Epithelial cell of prostate (primary cell): ENCODE measurements around the gene TM9SF1.

Experiments
- DNase-seq: peaks from one replicate; pipeline ENCODE4 v3.0.0-alpha.2; 2011; ENCODE audit warnings: low read depth, low spot score
- H3K27ac ChIP-seq: fragments of 450-650 bp; 2 replicates; pipeline ENCODE4 v1.5.1; 2017; ENCODE audit warnings: mild to moderate bottlenecking

Gene TM9SF1, protein sequence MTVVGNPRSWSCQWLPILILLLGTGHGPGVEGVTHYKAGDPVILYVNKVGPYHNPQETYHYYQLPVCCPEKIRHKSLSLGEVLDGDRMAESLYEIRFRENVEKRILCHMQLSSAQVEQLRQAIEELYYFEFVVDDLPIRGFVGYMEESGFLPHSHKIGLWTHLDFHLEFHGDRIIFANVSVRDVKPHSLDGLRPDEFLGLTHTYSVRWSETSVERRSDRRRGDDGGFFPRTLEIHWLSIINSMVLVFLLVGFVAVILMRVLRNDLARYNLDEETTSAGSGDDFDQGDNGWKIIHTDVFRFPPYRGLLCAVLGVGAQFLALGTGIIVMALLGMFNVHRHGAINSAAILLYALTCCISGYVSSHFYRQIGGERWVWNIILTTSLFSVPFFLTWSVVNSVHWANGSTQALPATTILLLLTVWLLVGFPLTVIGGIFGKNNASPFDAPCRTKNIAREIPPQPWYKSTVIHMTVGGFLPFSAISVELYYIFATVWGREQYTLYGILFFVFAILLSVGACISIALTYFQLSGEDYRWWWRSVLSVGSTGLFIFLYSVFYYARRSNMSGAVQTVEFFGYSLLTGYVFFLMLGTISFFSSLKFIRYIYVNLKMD

DNA sequence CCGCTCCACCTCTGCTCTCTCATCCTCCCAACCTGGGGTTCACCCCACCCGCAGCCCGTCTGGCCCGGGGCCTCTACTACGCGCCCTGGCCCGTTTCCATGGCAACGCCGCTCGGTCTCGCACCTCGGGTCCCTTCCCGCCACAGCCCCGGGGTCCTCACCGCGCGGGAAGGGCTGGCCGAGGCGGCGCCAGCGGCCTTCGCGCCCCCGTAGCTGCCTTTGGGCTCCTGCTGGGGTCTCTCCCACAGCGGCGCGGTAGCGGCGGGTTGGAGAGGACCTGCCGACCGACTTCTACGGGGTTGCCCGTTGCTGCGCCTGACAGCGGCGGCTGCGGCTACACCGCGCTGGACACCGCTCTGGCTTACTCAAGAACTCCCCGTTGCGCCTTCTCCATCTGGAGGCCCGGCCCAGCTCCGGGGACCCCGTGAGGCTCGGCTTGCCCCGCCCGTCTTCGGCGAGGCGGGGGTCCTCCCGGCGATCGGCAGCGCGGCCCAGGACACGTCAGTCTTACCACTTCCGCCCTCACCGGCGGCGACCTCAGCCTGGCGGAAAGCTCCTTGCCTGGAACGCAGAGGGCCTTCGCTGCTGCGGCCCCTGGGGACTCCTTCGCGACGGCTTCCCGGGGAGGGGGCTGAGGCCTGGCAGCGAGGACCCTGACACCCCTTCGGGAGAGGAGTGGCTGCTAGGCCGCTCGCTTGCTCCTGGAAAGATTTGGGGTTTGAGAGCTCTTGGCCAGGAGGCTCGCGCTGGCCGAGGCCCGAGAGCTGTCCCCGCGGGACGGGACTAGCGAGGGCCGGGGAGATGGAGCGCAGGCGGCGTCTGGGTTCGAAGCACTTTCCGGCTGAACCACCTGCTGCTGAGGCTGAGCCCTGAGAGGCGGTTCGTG lies at the start of gene TM9SF1:
TSS of gene TM9SF1 (minus strand) at position 256 of the 885 bp plus-strand sequence. CDS start 422 bp downstream, outside the sequence.
- peak within 1 kb of the TSS; percentile 80 for H3K27ac ChIP-seq
- DNase-seq, result peak; percentile 22

DNA sequence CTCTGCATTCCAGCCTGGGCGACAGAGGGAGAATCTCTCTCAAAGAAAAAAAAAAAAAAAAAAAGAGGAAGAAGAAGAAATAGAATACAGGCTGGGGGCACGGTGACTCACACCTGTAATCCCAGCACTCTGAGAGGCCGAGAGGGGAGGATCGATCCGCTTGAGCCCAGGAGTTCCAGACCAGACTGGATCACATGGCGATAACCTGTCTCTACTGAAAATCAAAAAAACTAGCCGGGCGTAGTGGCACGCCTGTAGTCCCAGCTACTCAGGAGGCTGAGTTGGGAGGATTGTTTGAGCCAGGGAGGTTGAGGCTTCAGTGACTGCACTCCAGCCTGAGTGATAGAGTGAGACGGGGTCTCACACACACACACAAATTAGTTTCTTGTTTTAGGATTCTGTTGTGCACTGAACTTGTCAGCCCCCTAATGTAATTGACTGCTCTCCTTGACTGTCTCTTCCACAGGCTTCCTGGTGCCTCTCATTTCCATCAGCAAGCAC lies 48.1 kb upstream of the TM9SF1 start:
- H3K27ac ChIP-seq, result peak overlapping the region; percentile 98
- no peak for DNase-seq

DNA sequence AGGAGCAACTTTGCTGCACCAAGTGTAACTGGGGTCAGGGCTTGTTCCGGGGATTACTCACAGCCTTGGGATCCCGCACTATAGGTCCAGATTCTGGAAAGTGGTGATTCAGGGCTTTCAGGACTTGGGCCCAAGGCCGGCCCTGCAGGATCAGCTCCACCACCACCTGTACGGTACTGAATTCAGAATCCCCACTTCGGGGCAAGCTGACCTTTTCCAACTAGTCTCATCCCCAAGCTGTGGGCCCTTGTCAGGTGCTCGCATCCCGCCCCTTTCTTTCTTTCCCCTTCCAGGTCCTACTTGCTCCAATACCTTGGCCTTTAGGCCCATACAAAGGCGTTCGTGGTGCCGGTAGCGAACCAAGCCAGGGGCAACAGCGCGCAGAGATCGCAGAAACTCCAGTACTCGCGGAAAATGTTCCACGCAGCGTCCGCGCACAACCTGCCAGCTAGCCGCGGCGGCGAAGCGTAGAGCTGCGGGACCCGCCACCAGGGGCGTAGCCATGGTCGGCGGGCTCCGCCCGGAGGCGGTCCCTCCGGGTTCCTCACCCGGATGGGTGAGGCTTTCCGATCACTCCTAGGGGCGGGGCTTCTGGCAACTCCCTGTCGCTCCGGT lies 46.7 kb upstream of the TM9SF1 start:
- H3K27ac ChIP-seq, result peak overlapping the region; percentile 98
- DNase-seq, result peak; percentile 60

GRCh38 chr14:24240110-24240918 lies 45.1 kb upstream of the TM9SF1 start:
- no peak for DNase-seq
- H3K27ac ChIP-seq, result peak overlapping the region; percentile 98

DNA sequence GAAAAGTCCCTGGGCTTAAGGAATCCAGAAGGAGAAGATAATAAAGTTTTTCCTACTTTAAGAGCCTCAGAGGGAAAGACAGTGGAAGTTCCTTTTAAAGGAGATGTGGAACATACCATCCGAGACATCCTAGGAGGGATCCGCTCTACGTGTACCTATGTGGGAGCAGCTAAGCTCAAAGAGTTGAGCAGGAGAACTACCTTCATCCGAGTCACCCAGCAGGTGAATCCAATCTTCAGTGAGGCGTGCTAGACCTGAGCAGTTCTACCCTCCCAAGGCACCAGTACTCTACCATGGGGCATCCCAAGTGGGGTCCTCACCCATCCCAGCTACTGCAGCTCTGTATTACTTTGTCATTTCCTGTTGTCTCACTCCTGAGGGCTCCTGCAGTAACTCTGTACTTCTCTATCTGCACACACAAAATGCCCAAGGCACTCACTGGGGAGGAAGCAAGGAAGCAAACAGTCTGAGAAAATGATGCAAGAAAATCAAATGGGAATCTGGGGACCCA lies 43.3 kb upstream of the TM9SF1 start:
- H3K27ac ChIP-seq, result peak overlapping the region; percentile 98
- DNase-seq, result no peak

GRCh38 chr14:24238123-24238522 lies 42.9 kb upstream of the TM9SF1 start:
- DNase-seq, result peak; percentile 79
- H3K27ac ChIP-seq, result peak overlapping the region; percentile 98

DNA sequence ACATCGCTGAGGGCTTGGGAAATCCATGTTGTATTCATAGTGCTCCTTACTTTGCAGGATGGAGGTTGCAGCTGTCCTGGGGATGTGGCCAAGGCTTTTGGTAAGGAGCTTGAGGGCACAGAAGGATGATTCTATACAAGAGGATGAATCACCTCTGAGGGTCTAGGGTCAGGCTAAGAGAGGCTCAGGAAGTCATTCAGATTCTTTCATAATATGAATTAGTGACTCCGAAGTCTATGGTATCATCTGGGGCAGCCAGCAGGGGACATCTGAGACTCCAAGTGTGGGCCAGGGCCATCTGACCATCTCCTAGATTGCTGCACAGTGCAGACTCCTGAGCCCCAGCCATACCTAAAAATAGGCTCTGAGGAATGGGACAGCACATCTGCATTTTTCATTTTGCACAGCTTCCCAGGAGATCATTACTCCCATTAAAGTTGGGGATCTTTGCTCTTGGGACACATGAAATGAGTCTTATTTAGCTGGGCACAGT lies 42.3 kb upstream of the TM9SF1 start:
- peak overlapping the region; percentile 98 for H3K27ac ChIP-seq
- DNase-seq, result no peak

- no peak for DNase-seq
- H3K27ac ChIP-seq, result peak overlapping the region; percentile 98
These were observed 41.6 kb upstream of the TM9SF1 start for GRCh38 chr14:24236689-24237462.

DNA sequence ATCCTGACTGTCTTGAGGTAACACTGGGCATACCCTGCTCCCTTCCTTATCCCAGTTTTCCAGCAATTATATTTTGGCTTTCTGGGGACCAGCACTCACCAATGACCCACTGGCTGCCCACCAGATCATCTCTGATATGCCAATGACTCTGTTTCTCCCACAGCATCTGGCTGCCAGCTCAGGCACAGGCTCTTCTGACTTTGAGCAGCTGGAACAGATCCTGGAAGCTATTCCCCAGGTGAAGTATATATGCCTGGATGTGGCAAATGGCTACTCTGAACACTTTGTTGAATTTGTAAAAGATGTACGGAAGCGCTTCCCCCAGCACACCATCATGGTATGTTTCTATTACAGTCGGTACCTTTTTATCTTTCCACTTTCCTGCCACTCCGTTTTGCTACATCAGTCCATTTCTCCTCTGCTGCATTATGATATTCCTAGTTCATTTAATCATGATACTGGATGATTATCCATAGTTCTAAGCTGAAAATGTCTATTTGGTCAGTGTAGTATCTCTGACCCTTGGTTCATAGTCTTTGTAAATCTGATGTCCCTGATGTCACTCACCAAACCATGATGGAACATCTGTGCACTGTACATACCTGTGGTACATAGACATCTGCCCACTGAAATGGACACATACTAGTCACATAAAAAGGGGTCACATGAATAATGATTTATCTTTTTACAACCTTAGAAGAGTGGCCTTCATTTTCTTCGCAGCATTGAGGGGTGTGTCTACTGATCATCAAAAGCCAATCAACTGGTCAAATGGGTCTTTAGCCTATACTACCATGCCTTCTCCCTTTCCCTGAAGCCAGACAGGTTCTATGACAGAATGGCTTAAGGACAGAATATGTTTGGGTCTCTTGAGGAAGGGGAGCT lies 40.8 kb upstream of the TM9SF1 start:
- no peak for DNase-seq
- peak overlapping the region; percentile 98 for H3K27ac ChIP-seq

- peak overlapping the region; percentile 98 for H3K27ac ChIP-seq
- no peak for DNase-seq
These were observed 39.1 kb upstream of the TM9SF1 start for GRCh38 chr14:24234095-24235005.

GRCh38 chr14:24233538-24233866 lies 38.3 kb upstream of the TM9SF1 start:
- peak overlapping the region; percentile 98 for H3K27ac ChIP-seq
- no peak for DNase-seq

GRCh38 chr14:24232645-24233537 lies 37.6 kb upstream of the TM9SF1 start, which contains the start of gene GMPR2:
Gene GMPR2, plus strand, starts transcription at chr14:24232929. Its CDS starts 325 bp downstream, at chr14:24233254.
- DNase-seq, result no peak
- peak within 1 kb of the TSS; percentile 98 for H3K27ac ChIP-seq

DNA sequence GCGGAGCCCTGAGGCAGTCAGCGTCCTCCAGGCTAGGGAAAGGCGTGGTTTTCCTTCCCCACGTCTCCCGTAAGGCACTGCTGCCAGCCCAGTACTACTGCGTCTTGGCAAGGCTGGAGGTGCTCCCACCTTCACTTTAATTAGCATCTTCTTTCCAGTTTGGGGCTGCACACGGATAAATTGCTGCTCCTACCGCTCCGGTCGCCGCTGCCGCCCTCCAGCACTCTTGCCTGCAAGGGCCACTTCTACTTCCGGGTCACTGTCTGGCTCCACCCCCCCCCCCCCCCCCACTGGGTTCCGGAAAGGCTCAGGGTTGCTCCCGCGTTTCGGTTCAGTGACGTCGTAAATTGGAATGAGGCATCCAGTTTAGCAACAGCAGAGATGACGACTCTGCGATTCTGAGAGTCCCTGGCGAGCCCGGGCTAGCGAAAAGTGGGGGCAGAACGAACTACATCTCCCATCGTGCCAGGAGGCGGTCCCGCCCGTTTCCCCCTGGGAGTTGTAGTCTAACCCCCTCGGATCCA lies 36.9 kb upstream of the TM9SF1 start, which contains the start of gene NEDD8:
TSS of gene NEDD8 (minus strand) at position 247 of the 524 bp plus-strand sequence. CDS start at position 147, 100 bp downstream.
- peak; percentile 88 for DNase-seq
- H3K27ac ChIP-seq, result peak within 1 kb of the TSS; percentile 98

DNA sequence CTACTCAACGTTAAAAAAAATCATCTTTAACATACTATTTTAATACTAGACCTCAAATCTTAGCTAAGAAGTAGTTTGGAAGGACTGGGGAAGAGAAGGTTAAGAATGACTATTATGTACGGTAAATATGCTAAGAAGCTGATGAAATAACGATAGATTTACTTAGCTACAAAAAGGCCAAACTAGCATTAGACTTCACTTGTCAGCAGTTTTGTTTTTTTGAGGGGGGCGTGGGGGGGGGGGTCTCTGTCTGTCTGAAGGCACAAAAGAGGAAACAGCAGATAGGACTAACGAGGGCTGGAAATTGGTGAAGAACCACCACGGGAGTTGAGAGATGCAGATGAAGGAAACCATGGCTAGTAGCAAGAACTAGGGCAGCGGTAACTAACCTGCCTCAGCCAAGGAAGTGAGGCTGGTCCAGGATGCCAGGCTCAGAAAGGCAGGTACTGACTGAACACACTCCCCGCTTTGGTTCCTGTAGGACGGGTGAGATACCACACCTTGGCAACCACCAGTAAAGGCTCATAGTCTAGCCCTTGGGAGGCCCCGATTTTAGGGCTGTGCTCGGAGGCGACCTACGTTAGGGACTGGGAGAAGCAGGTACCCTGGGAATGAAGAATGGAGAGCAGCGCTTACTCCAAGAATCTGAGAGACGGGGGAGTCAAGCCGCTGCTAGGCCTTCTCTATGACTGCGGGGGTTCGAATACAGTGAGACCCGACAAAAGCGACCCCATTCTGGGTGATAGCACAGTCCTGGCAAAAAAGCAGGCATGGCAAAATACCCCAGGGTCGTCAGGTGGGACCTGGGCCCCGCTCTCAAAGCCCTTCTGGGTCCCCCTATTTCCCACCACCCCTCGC lies 36.3 kb upstream of the TM9SF1 start:
- peak overlapping the region; percentile 98 for H3K27ac ChIP-seq
- no peak for DNase-seq
